Right lobe of liver (tissue), 4 donors: ENCODE measurements around the gene SNX8.

Source experiments
- CTCF ChIP-seq, 4 donors: fragments of 200-600 bp in 3 of 4; fragments of 450-650 bp in 1 of 4; IDR thresholded peaks; one replicate each; pipeline versions ENCODE4 v1.5.1 to v1.8.0; 2016 to 2022; ENCODE audit warnings: antibody characterized with exemption in 4 of 4, mild to moderate bottlenecking in 2 of 4
- POLR2A ChIP-seq: fragments of 450-650 bp; IDR thresholded peaks from one replicate; pipeline ENCODE4 v1.6.1; 2017; ENCODE audit warnings: antibody characterized with exemption, mild to moderate bottlenecking
- donor health status: DM: no; HTN: no; CAD: no.
- donor health status: DM: no; HTN: no; CAD: no.
- donor health status: DM: no; HTN: yes; CAD: no.

GRCh38 chr7:2272031-2272430 lies 42.2 kb downstream of the SNX8 start:
- no peak for TF ChIP-seq CTCF (IDR thresholded peaks at IDR 0.05)
- TF ChIP-seq POLR2A = no peak
